Superior temporal gyrus (tissue), 1 donor: ENCODE data around the gene MLLT11.
"Not testable (repeated sequence)": the region's sequence is repeated elsewhere in the genome, so short reads cannot be mapped to it uniquely, and the experiment has no call there.

Source experiments
- DNase-seq: peaks from one replicate; pipeline ENCODE4 v3.0.0-alpha.2; 2016; ENCODE audit errors: extremely low spot score

MLLT11 gene

DNA sequence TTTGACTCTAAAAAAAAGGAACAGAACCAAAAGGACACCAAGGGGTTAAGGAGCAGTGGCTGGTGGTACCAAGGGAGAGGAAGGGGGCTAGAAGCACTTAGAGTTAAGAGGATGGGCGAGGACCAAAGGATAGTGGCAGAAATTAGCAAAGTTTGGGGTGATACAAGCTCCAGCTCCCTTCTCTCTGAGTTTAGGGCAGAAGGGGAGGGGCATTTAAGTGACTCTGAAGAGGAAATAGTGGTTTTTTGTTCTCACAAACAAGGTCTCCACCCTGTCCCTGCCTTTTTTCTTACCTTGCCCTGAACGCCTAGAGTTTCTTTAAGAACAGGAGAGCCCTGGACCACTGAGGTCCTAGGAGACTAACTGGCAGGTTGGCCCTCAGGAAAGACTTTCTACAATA is 4.0 kb upstream of the MLLT11 start:
- no peak for DNase-seq

DNA sequence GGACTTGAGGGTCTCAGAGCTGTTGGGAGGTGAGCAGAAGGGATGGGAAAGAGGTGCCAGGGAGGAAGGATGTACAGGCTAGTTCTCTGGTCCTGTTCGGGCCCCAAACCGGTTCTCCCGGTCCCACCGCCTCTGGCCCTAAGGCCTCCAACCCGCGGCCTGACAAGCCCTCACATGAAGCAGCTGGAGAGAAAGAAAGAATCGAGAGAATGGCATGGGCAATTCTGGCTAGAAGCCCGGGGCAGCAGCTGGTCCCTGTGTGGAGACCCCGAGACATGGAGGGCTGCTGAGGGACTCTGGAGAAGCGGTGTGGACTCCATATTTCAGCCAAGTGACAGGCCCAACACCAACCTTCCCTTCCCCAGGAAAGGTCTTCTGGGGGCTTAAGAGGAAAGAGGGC is 1.5 kb upstream of the MLLT11 start:
- DNase-seq: peak; percentile 18

DNA sequence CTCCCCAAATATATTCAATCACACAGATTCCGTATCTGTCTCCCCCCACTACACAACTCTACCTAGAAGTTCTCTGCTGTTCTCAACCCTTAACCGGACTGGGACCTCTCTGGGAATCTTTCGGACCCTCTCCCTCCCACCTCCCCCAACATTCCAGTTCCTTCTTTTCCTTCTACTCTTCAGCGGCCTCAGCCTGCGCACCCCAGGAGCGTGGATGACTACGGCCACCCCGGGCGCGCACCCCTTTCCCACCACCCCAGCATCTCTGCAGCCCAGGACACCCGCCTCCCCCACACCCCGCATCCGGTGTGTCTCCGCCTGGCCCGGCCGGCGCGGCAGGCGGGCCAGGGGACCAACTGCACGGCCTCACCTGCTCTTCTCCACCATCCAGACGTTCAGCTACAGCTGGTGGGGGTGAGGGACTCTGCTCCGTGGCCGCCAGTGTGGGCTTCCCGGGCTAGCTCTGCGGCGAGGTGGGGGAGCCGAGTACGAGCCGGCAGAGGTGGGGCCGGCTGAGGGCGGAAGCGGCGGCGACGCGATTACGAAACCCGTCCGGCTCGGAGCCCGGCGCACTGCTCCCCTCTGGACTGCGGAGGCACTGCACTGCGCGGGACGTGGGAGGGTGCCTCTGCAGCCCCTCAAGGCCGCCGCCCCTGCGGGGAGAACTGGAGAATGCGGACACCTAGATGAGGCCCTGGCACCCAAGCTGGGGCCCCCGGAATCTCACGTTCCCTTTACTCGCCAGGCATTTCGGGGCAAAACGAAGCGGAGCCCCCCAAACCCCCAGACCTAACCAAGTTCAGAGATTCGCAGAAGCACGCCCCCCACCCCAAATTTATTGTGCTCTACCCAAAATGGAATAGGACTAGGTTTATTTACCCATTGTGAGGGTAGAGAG is 839 bp upstream of the MLLT11 start, which contains the start of gene CDC42SE1:
CDC42SE1 (minus strand) TSS at position 514 of the 898 bp plus-strand sequence. CDS start 3,892 bp downstream, outside the sequence.
- DNase-seq: peak; percentile 85

DNA sequence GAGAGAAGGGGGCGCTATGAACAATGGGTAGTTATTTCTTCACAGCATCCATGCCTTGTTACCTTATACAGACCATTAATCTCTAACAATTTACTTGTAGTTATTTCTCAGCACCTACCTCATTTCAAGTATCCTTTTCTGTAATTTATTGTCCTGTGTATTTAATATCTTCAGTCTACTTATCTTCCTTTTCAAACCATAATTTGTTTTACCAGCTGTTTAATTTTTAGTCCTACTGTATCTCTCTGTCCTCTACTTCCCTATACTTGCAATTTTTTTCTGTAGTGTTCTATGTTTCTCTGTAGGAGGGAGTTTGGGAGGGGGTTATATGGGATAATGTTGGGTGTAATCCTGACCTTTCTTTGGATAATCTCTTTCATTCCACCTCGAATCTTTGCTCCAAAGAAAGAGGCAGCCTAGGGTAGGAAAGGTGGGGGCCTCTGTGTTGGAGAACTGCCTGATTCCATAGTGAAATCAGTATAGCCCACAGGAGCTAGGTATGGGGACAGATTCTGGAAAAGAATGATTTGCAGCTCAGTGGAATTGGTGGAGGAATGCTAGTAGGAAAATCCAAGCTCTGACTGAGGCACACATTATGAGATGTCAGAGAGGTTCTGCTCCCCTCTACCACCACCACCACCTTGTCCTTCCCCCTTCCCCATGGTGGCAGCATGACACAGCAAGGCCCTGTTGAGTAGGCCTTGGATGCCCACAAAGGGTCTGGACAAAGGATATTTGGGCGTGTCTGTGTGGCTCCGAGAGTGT is 642 bp downstream of the MLLT11 start:
- peak; percentile 63 for DNase-seq

DNA sequence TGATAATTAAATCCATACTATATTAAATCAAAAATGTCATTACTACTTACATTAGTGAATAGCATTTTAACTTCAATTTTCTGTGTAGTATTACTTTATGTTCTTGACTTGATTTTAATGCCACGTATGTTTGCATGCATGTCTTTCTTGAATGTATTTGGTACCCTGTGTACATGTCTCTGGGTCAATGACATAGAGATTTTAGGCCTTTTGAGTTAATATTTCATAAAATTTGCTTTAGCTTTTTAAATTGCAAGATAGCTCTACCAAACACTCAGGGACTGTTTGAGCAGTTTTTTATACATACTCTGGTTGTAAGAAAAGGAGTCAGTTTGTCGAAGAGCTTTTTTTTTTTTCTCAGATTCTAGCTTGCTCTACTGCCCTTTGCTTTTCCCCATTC is 1.5 kb downstream of the MLLT11 start:
- DNase-seq: peak; percentile 15

DNA sequence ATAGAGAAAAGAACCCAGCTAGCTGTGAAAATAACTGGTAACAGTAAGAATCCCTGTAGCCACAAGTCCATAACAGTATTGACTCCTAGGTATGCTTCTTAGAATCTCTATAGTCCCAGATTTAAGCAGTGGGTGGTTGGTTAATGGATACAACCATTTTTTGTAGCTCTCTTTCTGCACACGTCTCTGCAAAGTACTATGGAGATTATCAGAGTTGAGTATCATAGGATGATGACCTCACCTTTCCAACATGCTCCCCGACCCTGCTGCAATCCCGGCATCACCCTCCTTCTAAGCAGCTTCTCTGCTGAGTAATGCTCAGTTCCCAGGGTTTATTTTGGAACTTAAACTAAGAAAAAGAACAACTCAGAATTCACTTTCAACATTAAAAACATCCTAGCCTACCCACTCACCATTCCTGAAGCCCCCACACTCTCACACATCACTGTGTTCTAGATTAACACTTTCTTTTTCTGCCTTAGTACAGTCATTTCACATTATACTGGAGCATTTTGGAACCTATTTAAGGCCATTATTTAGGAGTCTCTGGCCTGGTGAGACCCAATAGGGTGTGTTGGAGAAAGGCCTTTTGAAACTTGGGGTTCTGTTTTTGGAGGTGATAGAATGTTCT is 2.7 kb downstream of the MLLT11 start:
- peak; percentile 19 for DNase-seq

DNA sequence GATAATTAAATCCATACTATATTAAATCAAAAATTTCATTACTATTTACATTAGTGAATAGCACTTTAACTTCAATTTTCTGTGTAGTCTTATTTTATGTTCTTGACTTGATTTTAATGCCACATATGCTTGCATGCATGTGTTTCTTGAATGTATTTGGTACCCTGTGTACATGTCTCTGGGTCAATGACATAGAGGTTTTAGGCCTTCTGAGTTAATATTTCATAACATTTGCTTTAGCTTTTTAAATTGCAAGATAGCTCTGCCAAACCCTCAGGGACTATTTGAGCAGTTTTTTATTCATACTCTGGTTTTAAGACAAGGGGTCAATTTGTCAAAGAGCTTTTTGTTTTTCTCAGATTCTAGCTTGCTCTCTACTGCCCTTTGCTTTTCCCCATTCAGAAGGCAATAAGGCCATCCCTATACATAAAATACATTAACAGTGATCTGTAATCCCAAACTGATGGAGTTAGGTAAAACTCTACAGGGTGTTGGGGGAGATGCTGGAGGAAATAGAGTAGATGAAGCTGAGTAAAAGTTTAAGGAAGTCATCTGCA is 5.0 kb downstream of the MLLT11 start:
- no peak for DNase-seq

DNA sequence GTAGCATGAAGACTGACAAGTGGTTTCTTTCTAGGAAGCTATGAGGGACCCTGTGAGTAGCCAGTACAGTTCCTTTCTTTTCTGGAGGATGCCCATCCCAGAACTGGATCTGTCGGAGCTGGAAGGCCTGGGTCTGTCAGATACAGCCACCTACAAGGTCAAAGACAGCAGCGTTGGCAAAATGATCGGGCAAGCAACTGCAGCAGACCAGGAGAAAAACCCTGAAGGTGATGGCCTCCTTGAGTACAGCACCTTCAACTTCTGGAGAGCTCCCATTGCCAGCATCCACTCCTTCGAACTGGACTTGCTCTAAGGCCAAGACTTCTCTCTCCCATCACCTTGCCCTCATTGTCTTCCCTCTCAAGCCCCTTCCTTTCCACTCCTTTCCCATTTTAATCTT is 7.0 kb downstream of the MLLT11 start:
- DNase-seq: no peak

DNA sequence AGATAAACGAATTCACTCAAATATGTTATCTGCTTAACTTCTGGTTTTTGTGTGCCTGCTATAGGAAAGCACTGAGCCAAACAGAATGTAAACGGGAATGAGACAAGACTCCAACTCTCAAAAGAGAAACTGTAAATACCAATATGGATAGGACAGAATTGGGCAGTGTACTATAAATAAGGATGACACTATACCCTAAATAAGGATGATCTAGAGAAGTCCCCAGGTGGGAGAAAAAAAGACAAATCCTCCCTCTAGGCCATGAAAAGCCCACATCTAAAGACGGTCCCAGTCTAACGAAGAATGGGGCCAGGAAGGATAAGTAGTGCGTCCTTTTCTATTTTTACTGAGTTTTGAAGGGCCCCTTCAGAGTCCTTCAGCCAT is 8.9 kb downstream of the MLLT11 start:
- DNase-seq: no peak

DNA sequence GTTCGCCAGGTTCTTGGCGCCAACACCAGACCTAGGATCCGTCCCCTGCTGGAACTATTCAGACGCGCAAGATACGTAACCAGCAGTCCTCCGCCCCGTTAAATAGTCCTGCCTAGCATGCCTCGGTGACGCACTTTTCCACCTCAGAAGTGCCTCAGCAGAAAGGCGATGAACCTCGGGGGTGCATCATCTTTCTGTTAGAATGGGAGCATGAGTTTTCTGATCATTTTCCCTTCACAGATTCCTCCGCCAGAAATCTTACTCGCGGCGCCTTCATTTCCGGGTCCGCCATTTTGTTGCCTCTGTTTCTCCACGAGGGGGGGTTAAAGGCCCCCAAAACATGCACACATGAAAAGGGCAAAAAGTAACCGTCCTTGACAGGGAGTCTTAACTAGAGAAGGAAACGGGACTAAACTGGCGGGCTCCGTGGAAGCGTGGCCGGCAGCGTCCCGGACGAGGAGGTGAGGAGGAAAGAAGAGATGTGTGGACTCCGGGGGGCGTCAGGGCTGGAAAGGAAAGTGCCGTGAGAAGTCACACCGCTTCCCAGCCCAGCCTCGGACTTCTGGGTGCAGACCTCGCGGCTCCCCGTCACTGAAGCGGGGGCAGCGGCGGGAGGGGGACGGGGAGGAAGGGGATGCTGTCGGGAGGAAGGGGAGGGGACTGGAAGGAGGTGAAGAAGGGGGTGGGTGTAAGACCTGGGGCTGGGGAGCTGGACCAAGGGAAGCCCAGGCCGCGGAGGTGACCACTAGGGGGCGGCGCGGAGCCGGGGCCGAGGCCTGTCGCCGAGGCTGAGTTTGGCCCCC is 10.5 kb downstream of the MLLT11 start, which contains the start of gene GABPB2:
GABPB2 (plus strand) TSS at position 288 of the 803 bp plus-strand sequence. CDS start 17,429 bp downstream, outside the sequence.
- DNase-seq: peak; percentile 94

DNA sequence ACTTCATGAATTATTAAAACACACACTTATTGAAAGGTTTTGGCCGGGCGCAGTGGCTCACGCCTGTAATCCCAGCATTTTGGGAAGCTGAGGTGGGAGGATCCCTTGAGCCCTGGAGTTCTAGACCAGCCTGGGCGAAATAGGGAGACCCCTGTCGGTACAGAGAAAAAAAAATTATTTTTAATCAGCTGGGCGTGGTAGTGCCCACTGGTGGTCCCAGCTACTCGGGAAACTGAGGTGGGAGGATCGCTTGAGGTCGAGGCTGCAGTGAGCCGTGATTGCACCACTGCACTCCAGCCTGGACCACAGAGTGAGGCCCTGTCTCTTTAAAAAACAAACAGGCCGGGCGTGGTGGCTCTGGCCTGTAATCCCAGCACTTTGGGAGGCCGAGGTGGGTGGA is 12.0 kb downstream of the MLLT11 start:
- DNase-seq: no peak

DNA sequence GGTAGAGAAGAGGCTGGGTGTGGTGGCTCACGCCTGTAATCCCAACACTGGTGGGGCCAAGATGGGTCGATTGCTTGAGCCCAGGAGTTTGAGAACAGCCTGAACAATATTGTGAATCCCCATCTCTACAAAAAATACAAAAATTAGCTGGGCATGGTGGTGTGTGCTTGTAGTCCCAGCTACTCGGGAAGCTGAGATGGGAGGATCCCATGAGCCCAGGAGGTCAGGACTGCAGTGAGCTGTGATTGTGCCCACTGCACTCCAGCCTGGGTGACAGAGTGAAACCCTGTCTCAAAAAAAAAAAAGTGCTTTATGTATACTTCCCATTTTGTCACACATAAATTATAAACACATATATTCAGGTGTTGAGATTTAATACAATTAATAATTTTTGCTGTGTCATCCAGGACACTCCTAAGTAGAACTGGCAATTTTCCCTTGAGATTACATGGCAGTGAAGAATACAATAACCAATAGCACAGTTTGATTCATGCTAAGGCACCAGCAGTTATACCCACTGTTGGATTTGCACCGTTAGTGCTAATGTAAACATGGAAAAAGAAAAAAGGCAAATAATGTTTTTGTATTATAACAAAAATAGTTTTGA is 25.9 kb downstream of the MLLT11 start:
- DNase-seq: no peak

DNA sequence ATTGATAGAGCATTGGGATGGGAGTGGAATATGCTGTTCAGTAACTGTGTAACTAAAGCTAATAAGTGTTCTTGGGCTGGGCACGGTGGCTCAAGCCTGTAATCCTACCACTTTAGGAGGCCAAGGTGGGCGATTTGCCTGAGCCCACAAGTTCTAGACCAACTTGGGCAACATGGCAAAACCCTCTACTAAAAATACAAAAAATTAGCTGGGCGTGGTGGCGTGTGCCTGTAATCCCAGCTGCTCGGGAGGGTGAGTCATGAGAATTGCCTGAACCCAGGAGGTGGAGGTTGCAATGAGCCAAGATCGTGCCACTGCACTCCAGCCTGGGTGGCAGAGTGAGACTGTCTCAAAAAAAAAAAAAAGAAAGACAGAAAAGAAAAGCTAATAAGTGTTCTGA is 37.2 kb downstream of the MLLT11 start:
- DNase-seq: not testable (repeated sequence)

DNA sequence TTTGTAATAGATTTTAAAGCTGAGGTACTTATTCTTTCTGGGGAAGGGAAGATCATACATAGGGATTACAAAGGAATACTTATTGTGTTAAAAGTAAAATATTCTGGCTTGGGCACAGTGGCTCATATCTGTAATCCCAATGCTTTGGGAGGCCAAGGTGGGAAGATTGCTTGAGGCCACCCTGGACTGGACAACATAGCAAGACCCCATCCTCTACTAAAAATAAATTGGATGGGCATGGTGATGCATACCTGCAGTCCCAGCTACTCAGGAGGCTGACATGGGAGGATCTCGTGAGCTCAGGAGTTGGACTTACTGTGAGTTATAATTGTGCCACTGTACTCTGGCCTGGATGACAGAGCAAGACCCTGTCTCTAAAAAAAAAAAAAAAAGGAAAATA is 37.9 kb downstream of the MLLT11 start:
- DNase-seq: no peak

DNA sequence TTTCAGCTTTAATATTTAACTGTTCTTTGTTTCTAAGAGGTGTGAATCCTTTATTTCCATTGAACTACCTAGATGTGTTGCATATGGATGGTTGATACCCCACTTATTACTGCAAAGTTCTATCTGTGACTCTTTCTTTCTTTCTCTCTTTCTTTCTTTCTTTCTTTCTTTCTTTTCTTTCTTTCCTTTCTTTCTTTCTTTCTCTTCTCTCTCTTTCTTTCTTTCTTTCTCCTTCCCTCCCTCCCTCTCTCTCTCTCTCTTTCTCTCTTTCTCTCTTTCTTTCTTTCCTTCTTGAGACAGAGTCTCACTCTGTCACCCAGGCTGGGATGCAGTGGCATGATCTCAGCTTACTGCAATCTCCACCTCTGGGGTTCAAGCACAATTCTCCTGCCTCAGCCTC is 44.4 kb downstream of the MLLT11 start:
- no peak for DNase-seq

DNA sequence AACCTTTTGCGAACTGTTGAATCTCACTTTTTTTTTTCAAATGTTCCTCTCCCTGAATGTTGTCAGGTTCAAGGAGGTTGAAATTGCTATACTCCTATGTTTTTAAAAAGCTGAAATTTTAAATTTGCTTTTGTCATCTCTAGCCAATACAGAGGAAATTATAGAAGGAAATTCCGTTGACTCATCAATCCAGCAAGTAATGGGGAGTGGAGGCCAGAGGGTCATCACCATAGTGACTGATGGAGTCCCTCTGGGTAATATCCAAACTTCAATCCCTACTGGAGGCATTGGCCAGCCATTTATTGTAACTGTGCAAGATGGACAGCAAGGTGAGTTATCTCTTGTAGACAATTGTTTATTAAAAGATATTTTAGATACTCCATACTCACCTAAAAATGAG is 46.7 kb downstream of the MLLT11 start:
- DNase-seq: no peak

DNA sequence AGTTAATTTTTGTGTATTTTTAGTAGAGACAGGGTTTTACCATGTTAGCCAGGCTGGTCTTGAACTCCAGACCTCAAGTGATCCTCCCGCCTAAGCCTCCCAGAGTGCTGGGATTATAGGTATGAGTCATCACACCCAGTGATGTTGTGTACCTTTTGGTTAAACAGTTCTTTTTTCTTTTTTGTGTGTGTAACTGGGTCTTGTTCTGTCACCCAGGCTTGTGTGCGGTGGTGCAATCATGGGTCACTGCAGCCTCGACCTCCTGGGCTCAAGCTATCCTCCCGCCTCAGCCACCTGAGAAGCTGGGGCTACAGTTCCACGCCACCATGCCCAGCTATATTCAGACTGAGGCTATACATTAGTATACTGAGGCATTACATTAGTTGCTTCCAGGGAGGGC is 48.1 kb downstream of the MLLT11 start:
- no peak for DNase-seq

DNA sequence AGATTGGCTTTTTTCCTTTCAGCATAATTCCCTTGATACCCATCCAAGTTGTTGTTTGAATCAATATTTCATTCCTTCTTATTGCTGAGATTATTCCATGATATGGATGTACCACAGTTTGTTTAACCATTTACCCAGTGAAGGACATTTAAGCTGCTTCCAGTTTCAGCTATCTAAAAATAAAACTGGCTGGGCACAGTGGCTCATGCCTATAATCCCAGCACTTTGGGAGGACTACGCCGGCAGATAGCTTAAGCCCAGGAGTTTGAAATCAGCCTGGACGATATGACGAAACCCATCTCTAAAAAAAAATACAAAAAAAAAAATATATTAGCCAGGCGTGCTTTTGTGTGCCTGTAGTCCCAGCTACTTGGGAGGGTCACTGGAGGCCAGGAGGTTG is 53.7 kb downstream of the MLLT11 start:
- no peak for DNase-seq
